ENCODE results near the gene MZT2A.
"Not testable (repeated sequence)": the region's sequence is repeated elsewhere in the genome, so short reads cannot be mapped to it uniquely, and the experiment has no call there.

The MZT2A gene

GRCh38 chr2:131445896-131446295 lies 46.3 kb downstream of the MZT2A start:
- DNase-seq = no peak

- DNase-seq = not testable (repeated sequence)
Observed at GRCh38 chr2:131445515-131445797, 46.7 kb downstream of the MZT2A start.

GRCh38 chr2:131444736-131445514 lies 47.3 kb downstream of the MZT2A start:
- DNase-seq = not testable (repeated sequence)

GRCh38 chr2:131440742-131441468 lies 51.3 kb downstream of the MZT2A start:
- not testable (repeated sequence) for DNase-seq
